Smooth muscle cell (in vitro differentiated cells): ENCODE results near the gene CLOCK. TPM values are rescaled to one million over a fixed set of nuclear protein-coding genes. Genes with fewer than 3 reads are reported as not detected.

ENCODE experiments used
- DNase-seq: peaks from one replicate; lab custom pipeline; 2025; ENCODE audit not compliant: unreplicated experiment; lab: John Stamatoyannopoulos, UW
- H2AFZ ChIP-seq: fragments of 200-600 bp; sonication (generic); 2 replicates; pipeline ENCODE4 v1.6.0; 2016; ENCODE audit warnings: antibody characterized with exemption, low read depth, mild to moderate bottlenecking
- H3F3A ChIP-seq: fragments of 200-600 bp; sonication (generic); 2 replicates; pipeline ENCODE4 v1.6.0; 2017; ENCODE audit warnings: antibody characterized with exemption, low read depth
- H3K27ac ChIP-seq: fragments of 200-600 bp; sonication (generic); 2 replicates; pipeline ENCODE4 v1.5.1; 2016; ENCODE audit warnings: low read depth, mild to moderate bottlenecking
- H3K27me3 ChIP-seq: fragments of 200-600 bp; sonication (generic); 2 replicates; pipeline ENCODE4 v1.6.1; 2016; ENCODE audit warnings: low read depth, mild to moderate bottlenecking
- H3K36me3 ChIP-seq: fragments of 200-600 bp; sonication (generic); 2 replicates; pipeline ENCODE4 v1.5.1; 2016; ENCODE audit warnings: low read depth
- H3K4me1 ChIP-seq: fragments of 200-600 bp; sonication (generic); 2 replicates; pipeline ENCODE4 v1.5.1; 2016; ENCODE audit warnings: low read depth
- H3K4me2 ChIP-seq: fragments of 200-600 bp; sonication (generic); 2 replicates; pipeline ENCODE4 v1.6.0; 2016; ENCODE audit warnings: mild to moderate bottlenecking
- H3K4me3 ChIP-seq: fragments of 200-600 bp; sonication (generic); 2 replicates; pipeline ENCODE4 v1.5.1; 2016; ENCODE audit warnings: mild to moderate bottlenecking
- H3K79me2 ChIP-seq: fragments of 200-600 bp; sonication (generic); 2 replicates; pipeline ENCODE4 v1.6.0; 2016; ENCODE audit warnings: low read depth, mild to moderate bottlenecking
- H3K9ac ChIP-seq: fragments of 200-600 bp; sonication (generic); 2 replicates; pipeline ENCODE4 v1.6.0; 2016; ENCODE audit warnings: low read depth
- H3K9me3 ChIP-seq: fragments of 200-600 bp; sonication (generic); replicated peaks from 2 replicates; pipeline ENCODE4 v1.5.1; 2016; ENCODE audit warnings: low read depth
- H4K20me1 ChIP-seq: fragments of 200-600 bp; sonication (generic); 2 replicates; pipeline ENCODE4 v1.6.0; 2016; ENCODE audit warnings: low read depth
- CTCF ChIP-seq: fragments of 200-600 bp; sonication (generic); IDR thresholded peaks from 2 replicates; pipeline ENCODE4 v1.5.1; 2017; ENCODE audit warnings: borderline replicate concordance, mild to moderate bottlenecking, antibody characterized with exemption; ENCODE audit not compliant: insufficient read depth, poor library complexity, severe bottlenecking
- WGBS: methylation state at CpG from one replicate; pipeline ENCODE4 v1.1.7; 2016; ENCODE audit warnings: low lambda C conversion rate; 5-methylcytosine and 5-hydroxymethylcytosine counted together
- polyA plus RNA-seq: library from polyadenylated mRNA; unstranded; fragments of >200 nt; fragmentation: Nextera tagmentation; extraction: Ambion mirVana; gene quantifications from 2 replicates; pipeline ENCODE4 v1.2.1, GENCODE V29; 2016
- total RNA-seq: library from RNA; depleted of rRNA; stranded (reverse); fragments of >200 nt; gene quantifications from 2 replicates; pipeline ENCODE4 v1.2.3, GENCODE V29; 2014

Gene CLOCK
- total and polyA plus RNA-seq, 2 experiments from 2014 or later, result 5.9 to 32.3 TPM

- Histone ChIP-seq H3K9ac (no peak overlapping the region), H3K27ac (no peak overlapping the region), H2AFZ (no peak overlapping the region), H4K20me1 (peaks cover 12% of the 10 kb centered on the region), H3K4me1 (peaks cover 4% of the 10 kb centered on the region), H3K27me3 (no peaks in the 10 kb centered on the region), H3K4me3 (no peak overlapping the region), H3K4me2 (no peak overlapping the region), H3K9me3 (peaks cover 7% of the 10 kb centered on the region), H3K36me3 (no peaks in the 10 kb centered on the region), H3K79me2 (peaks cover 81% of the 10 kb centered on the region), H3F3A (no peaks in the 10 kb centered on the region)
- no peak for TF ChIP-seq CTCF
- DNase-seq, result no peak
- 97% methylated on average over 3 of the region's 3 CpGs for WGBS
These were observed 18.2 kb downstream of the CLOCK start for GRCh38 chr4:55528491-55528890.

- no peak for DNase-seq
These were observed 21.7 kb downstream of the CLOCK start for GRCh38 chr4:55524844-55525571.

DNA sequence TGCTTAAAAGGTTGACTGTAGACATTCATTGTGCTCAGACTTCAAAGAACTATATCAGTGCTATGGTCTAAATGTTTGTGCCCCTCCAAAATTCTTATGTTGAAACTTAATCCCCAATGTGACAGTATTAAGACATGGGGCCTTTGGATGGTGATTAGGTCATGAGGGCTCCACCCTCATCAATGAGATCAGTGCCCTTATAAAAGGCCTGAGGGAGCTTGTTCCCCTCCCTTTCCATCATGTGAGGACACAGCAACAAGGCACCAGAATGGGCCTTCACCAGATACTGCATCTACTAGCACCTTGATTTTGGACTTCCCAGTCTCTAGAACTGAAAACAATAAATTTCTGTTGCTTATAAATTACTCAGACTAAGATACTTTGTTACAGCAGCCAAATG is 28.3 kb downstream of the CLOCK start:
- H3F3A ChIP-seq, result no peaks in the 10 kb centered on the region
- H3K9me3 ChIP-seq, result no peaks in the 10 kb centered on the region
- no peaks in the 10 kb centered on the region for H3K36me3 ChIP-seq
- no peak overlapping the region for H3K9ac ChIP-seq
- no peak for TF ChIP-seq CTCF
- peaks cover 71% of the 10 kb centered on the region for H3K79me2 ChIP-seq
- no peak overlapping the region for H3K27ac ChIP-seq
- no peak overlapping the region for H3K4me2 ChIP-seq
- no peaks in the 10 kb centered on the region for H3K27me3 ChIP-seq
- peaks cover 33% of the 10 kb centered on the region for H4K20me1 ChIP-seq
- no peak overlapping the region for H3K4me3 ChIP-seq
- H3K4me1 ChIP-seq, result no peaks in the 10 kb centered on the region
- no peak overlapping the region for H2AFZ ChIP-seq
- DNase-seq, result no peak

More at GRCh38 chr4:55524844-55525571, 21.7 kb downstream of the CLOCK start:
- 83% methylated on average over 4 of the region's 4 CpGs for WGBS
- Histone ChIP-seq H3K9me3 (no peaks in the 10 kb centered on the region), H3F3A (no peaks in the 10 kb centered on the region), H3K4me3 (no peak overlapping the region), H3K4me1 (peaks cover 4% of the 10 kb centered on the region), H3K36me3 (no peaks in the 10 kb centered on the region), H3K4me2 (no peak overlapping the region), H3K27ac (peak overlapping the region; percentile 20), H2AFZ (no peak overlapping the region), H3K79me2 (peaks cover 83% of the 10 kb centered on the region), H4K20me1 (peaks cover 35% of the 10 kb centered on the region), H3K27me3 (no peaks in the 10 kb centered on the region), H3K9ac (no peak overlapping the region)
- TF ChIP-seq CTCF, result no peak

DNA sequence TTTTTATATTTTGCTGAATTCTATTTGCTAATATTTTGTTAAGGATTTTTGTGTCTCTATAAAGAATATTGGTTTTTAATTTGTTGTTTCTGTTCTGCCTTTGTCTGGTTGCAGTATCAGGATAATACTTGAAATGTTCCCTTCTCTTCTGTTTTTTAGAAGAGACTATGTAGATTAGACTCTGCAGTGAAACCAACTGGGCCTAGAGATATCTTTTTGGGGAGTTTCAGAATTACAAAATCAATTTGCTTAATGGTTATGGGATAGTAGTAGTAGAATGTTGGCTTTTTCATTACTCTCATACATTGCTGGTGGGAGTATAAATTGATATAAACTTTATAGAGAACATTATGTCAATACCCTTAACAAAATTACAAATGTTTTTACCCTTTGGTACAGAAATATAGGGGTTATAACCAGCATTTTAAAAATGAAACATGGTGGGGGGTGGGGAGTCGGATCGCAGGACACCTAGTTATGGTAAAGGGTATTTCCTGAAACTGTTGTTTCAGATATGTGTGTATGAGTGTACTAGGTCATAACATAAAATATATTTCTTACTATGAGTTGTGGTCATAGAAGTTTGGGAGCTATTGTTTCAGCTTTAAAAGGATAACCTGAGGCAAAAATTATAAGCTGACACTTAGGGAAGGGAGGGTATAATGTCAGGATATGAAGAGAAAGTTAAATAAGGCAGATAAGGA is 29.0 kb downstream of the CLOCK start:
- 96% methylated on average over 2 of the region's 2 CpGs for WGBS
- Histone ChIP-seq H3K79me2 (peaks cover 67% of the 10 kb centered on the region), H3K9ac (no peak overlapping the region), H4K20me1 (peaks cover 27% of the 10 kb centered on the region), H2AFZ (no peak overlapping the region), H3K27ac (no peak overlapping the region), H3K27me3 (no peaks in the 10 kb centered on the region), H3F3A (no peaks in the 10 kb centered on the region), H3K36me3 (no peaks in the 10 kb centered on the region), H3K4me1 (no peaks in the 10 kb centered on the region), H3K9me3 (no peaks in the 10 kb centered on the region), H3K4me3 (no peak overlapping the region), H3K4me2 (no peak overlapping the region)
- DNase-seq, result no peak
- TF ChIP-seq CTCF, result no peak
